Measurements from ENCODE around the gene FNDC3B.

DNA sequence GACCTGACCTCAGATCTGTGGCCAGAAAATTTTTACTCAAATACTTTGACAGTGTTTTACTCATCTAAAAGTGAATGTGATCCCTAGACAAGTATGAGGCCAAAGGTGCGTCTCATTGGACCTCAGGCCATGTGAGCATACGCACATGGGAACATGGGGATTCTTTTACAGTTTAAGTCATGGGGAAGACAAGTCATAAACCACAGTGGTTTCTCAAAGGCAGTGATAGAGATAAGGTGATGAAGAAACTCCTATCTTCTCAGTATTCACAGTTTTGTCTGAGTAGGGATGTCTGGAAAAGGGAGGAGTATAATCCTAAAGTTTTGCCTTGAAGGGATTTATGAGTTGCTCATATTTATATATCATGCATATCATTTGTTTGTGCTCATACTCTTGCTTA lies 173.8 kb downstream of the FNDC3B start:
- TF ChIP-seq, protein P1, sequence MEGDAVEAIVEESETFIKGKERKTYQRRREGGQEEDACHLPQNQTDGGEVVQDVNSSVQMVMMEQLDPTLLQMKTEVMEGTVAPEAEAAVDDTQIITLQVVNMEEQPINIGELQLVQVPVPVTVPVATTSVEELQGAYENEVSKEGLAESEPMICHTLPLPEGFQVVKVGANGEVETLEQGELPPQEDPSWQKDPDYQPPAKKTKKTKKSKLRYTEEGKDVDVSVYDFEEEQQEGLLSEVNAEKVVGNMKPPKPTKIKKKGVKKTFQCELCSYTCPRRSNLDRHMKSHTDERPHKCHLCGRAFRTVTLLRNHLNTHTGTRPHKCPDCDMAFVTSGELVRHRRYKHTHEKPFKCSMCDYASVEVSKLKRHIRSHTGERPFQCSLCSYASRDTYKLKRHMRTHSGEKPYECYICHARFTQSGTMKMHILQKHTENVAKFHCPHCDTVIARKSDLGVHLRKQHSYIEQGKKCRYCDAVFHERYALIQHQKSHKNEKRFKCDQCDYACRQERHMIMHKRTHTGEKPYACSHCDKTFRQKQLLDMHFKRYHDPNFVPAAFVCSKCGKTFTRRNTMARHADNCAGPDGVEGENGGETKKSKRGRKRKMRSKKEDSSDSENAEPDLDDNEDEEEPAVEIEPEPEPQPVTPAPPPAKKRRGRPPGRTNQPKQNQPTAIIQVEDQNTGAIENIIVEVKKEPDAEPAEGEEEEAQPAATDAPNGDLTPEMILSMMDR (IDR thresholded peaks at IDR 0.05), result no peak
- TF ChIP-seq POLR2A (IDR thresholded peaks at IDR 0.05), result no peak

Measured in testis (tissue), 2 donors.